ENCODE data around the gene FAM217B. TPM values are rescaled to one million over a fixed set of nuclear protein-coding genes. Genes with fewer than 3 reads are reported as not detected.

Gene FAM217B
- total and polyA plus RNA-seq, 7 donors: 1.9 to 29.2 (median 6.5) TPM

DNA sequence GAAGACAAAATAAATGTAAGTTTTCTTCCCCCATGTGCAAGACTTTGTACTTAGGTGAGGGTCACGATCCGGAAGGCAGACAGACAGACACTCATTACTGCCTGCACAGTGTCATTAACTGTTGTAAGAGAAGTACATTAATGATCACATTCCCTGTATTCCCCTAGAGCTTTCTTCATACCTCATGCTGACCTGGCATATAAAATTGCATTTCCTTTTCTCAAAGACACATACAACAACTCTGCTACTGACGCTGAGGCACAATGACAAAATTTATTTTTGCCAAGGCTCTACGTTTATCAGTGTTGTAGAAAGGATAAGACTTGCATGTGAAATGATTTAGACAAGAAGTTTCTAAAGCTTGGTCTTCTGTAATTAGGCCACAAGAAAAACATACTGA lies 3.8 kb upstream of the FAM217B start:
- H3K27ac ChIP-seq: peak overlapping the region; percentile 96
- no peak for ATAC-seq
- WGBS, 3 donors: 46 to 58% (median 51%) methylated on average over 4 of the region's 4 CpGs

DNA sequence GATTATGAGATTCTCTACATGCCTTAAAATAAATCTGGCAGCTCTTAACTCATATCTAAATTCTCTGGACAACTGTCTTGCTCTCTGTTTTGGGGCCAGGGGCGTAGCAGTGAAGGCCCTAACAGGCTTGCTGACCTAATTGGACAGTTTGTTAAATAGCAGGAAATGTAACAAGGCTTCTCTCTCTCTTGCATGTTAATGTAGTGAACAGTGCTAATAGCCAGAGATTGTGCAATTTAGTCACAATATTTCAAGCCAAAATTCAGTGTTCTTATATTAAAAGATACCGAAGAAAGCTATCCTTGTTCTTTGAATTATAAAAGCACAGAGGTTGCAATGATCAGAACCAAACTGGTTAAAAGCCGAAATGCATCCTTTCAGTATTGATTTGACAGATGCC lies 3.0 kb upstream of the FAM217B start:
- peaks cover 45% of the 10 kb centered on the region for H3K4me1 ChIP-seq
- WGBS, 3 donors: 38 to 55% (median 39%) methylated on average over 3 of the region's 3 CpGs
- no peaks in the 10 kb centered on the region for H3K36me3 ChIP-seq (ENCODE audit: insufficient read depth in 1 of 2, low read depth in 1 of 2)
- H3K9me3 ChIP-seq: no peaks in the 10 kb centered on the region
- intact Hi-C loops (cut with DNase I): loop anchor here in 1 of 2 donors (5.0 kb wide), 1 partner anchor 120 kb away; no protein-coding TSS in a partner anchor
- H3K4me3 ChIP-seq: peak overlapping the region; percentile 85
- peak overlapping the region; percentile 96 for H3K27ac ChIP-seq
- no peak for TF ChIP-seq CTCF (IDR thresholded peaks at IDR 0.05)
- ATAC-seq (no peak), DNase-seq (no peak)
- H3K27me3 ChIP-seq (ENCODE audit: insufficient read depth in 3 of 3, low read length in 2 of 3): no peaks in the 10 kb centered on the region

More for the DNA sequence above, 3.8 kb upstream of the FAM217B start:
- Histone ChIP-seq H3K4me1 (peaks cover 37% of the 10 kb centered on the region), H3K36me3 (ENCODE audit: insufficient read depth in 1 of 2, low read depth in 1 of 2) (no peaks in the 10 kb centered on the region), H3K27me3 (ENCODE audit: insufficient read depth in 3 of 3, low read length in 2 of 3) (no peaks in the 10 kb centered on the region), H3K9me3 (no peaks in the 10 kb centered on the region), H3K4me3 (peak overlapping the region; percentile 85)
- intact Hi-C loops (cut with DNase I): loop anchor here in 1 of 2 donors (5.0 kb wide), 1 partner anchor 121 kb away; no protein-coding TSS in a partner anchor
- TF ChIP-seq CTCF (IDR thresholded peaks at IDR 0.05): no peak
- DNase-seq: no peak

DNA sequence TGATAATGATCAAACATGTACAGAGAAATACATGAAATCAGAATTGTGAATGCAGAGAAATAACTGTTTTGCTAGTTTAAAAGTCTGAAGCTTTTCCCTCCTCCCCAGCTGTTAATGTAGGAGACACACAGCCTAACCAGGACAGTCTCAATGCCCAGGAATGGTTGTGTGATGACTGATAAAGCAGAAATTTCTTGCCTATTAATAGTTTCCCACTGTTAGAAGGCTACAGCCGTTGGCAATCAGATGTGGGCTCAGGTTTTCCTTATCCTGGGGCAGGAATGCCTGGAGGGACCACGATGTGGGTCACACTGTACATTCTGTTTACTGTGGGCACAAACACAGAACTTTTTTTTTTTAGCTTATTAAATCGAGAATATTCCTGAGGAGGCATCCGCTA lies 2.0 kb upstream of the FAM217B start:
- ATAC-seq (peak; percentile 55 to 70 (median 62)), DNase-seq (no peak)
- 22 to 40% (median 26%) methylated on average over 4 of the region's 4 CpGs for WGBS, 3 donors
- Histone ChIP-seq H3K9me3 (no peaks in the 10 kb centered on the region), H3K4me3 (peak overlapping the region; percentile 85), H3K36me3 (ENCODE audit: insufficient read depth in 1 of 2, low read depth in 1 of 2) (peaks cover 0 to 10% of the 10 kb centered on the region in 2 donors), H3K27me3 (ENCODE audit: insufficient read depth in 3 of 3, low read length in 2 of 3) (no peaks in the 10 kb centered on the region), H3K27ac (peak overlapping the region; percentile 96), H3K4me1 (peaks cover 55% of the 10 kb centered on the region)
- TF ChIP-seq CTCF (IDR thresholded peaks at IDR 0.05): no peak
- intact Hi-C loops (cut with DNase I): loop anchor here in 1 of 2 donors (5.0 kb wide), 1 partner anchor 119 kb away; no protein-coding TSS in a partner anchor

DNA sequence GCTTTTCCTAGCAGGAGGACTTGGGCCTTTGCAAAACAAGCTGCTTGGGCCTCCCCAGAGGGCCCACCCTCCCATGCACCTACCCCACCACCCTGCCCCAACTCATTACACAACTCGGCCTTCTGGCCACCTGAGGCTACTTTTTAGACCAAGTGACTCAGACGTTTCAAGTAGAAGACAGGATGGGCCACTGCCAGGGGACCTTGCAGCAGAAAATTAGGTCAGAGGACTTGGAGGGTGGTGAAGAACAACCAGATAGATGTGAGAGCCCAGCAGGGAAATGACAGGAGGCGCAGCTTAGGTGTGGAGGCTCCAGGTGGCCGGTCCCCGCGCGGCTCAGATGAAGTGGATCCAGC lies 1.5 kb upstream of the FAM217B start:
- DNase-seq (peak; percentile 76 to 90), ATAC-seq (peak; percentile 66 to 74 (median 70))
- Histone ChIP-seq H3K27ac (peak overlapping the region; percentile 96), H3K9me3 (no peaks in the 10 kb centered on the region), H3K4me3 (peak overlapping the region; percentile 85), H3K27me3 (ENCODE audit: insufficient read depth in 3 of 3, low read length in 2 of 3) (no peaks in the 10 kb centered on the region), H3K36me3 (ENCODE audit: insufficient read depth in 1 of 2, low read depth in 1 of 2) (peaks cover 0 to 15% of the 10 kb centered on the region in 2 donors), H3K4me1 (peaks cover 55% of the 10 kb centered on the region)
- TF ChIP-seq CTCF (IDR thresholded peaks at IDR 0.05): no peak
- WGBS, 3 donors: 61 to 69% (median 64%) methylated on average over 7 of the region's 7 CpGs
- intact Hi-C loops (cut with DNase I): loop anchor here in 1 of 2 donors (5.0 kb wide), 1 partner anchor 119 kb away; no protein-coding TSS in a partner anchor

Data from psoas muscle (tissue), 8 donors.